IMR-90 (cell line): ENCODE results near the gene CPD. TPM values are rescaled to one million over a fixed set of nuclear protein-coding genes. Genes with fewer than 3 reads are reported as not detected.

Experiments used
- ATAC-seq: fragments of 200-7000 bp; cut with Tn5 transposase; 2 replicates; pipeline ENCODE4 v1.9.1; 2020; ENCODE audit warnings: low read depth, mild to moderate bottlenecking, moderate library complexity
- BruUV-seq: library from RNA; stranded (reverse); fragments of 400-500 nt; replicated peaks from 2 replicates; lab custom pipeline; 2021; lab: Mats Ljungman, UMichigan
- CTCF ChIA-PET: fragments of 300-600 bp; formaldehyde crosslinking; extraction: SDS; loops from one replicate; lab custom pipeline; 2021; ENCODE audit warnings: antibody characterized with exemption; lab: Yijun Ruan, JAX
- POLR2A ChIA-PET: fragments of 300-600 bp; sonication (Branson Sonifier 250); formaldehyde crosslinking; loops from one replicate; lab custom pipeline; 2022; ENCODE audit warnings: antibody characterized with exemption; ENCODE audit not compliant: unreplicated experiment; lab: Charles Lee
- DNase-seq: peaks from one replicate; pipeline ENCODE4 v3.0.0; 2013
- H2AFZ ChIP-seq: replicated peaks from 2 replicates; pipeline ENCODE3; 2013; ENCODE audit warnings: low read length, mild to moderate bottlenecking; ENCODE audit not compliant: poor library complexity
- H2AK5ac ChIP-seq: 2 replicates; pipeline ENCODE4 v1.6.1; 2013; ENCODE audit warnings: low read depth, low read length, inconsistent platforms
- H2AK9ac ChIP-seq: replicated peaks from 2 replicates; pipeline ENCODE3; 2013; ENCODE audit warnings: mild to moderate bottlenecking, low read depth, low read length, moderate library complexity; ENCODE audit not compliant: poor library complexity
- H2BK120ac ChIP-seq: 2 replicates; pipeline ENCODE4 v1.6.1; 2013; ENCODE audit warnings: low read depth, low read length, inconsistent platforms
- H2BK15ac ChIP-seq: 3 replicates; pipeline ENCODE4 v1.6.1; 2013; ENCODE audit warnings: low read depth, low read length, inconsistent platforms
- H2BK20ac ChIP-seq: 2 replicates; pipeline ENCODE4 v1.6.1; 2013; ENCODE audit warnings: low read depth, mild to moderate bottlenecking, inconsistent platforms, low read length, moderate library complexity
- H2BK5ac ChIP-seq: 2 replicates; pipeline ENCODE4 v1.6.1; 2013; ENCODE audit warnings: mild to moderate bottlenecking, low read depth, low read length, inconsistent platforms; ENCODE audit not compliant: poor library complexity, severe bottlenecking
- H3K14ac ChIP-seq: replicated peaks from 2 replicates; pipeline ENCODE4 v1.6.1; 2013; ENCODE audit warnings: low read depth, low read length, inconsistent platforms
- H3K18ac ChIP-seq: 2 replicates; pipeline ENCODE4 v1.6.1; 2013; ENCODE audit warnings: low read depth, low read length, control low read depth
- H3K23ac ChIP-seq: 2 replicates; pipeline ENCODE4 v1.6.1; 2013; ENCODE audit warnings: low read depth, low read length, inconsistent platforms
- H3K27ac ChIP-seq: 2 replicates; pipeline ENCODE4 v1.5.1; 2013; ENCODE audit warnings: mild to moderate bottlenecking, control low read depth, low read length; ENCODE audit not compliant: insufficient read depth
- H3K27me3 ChIP-seq: 2 replicates; pipeline ENCODE4 v1.6.1; 2013; ENCODE audit warnings: low read length; ENCODE audit not compliant: control insufficient read depth, insufficient read depth
- H3K36me3 ChIP-seq: 2 replicates; pipeline ENCODE4 v1.6.1; 2013; ENCODE audit warnings: low read length, mixed read lengths; ENCODE audit not compliant: control insufficient read depth, insufficient read depth
- H3K4ac ChIP-seq: 2 replicates; pipeline ENCODE4 v1.6.1; 2013; ENCODE audit warnings: low read depth, low read length, inconsistent platforms
- H3K4me1 ChIP-seq: 2 replicates; pipeline ENCODE4 v1.6.1; 2013; ENCODE audit warnings: low read length, mixed read lengths; ENCODE audit not compliant: control insufficient read depth, insufficient read depth
- H3K4me2 ChIP-seq: 2 replicates; pipeline ENCODE4 v1.6.1; 2013; ENCODE audit warnings: low read depth, mild to moderate bottlenecking, control low read depth, low read length, moderate library complexity
- H3K4me3 ChIP-seq: 2 replicates; pipeline ENCODE4 v1.5.1; 2013; ENCODE audit warnings: low read depth, mild to moderate bottlenecking, control low read depth, low read length, moderate library complexity; ENCODE audit not compliant: insufficient read depth
- H3K56ac ChIP-seq: 2 replicates; pipeline ENCODE4 v1.6.1; 2013; ENCODE audit warnings: low read length, inconsistent platforms; ENCODE audit not compliant: insufficient read depth; ENCODE audit errors: extremely low read depth
- H3K79me1 ChIP-seq, 2 experiments: 2 replicates each; pipeline ENCODE4 v1.6.1; 2013; ENCODE audit warnings: low read length in 2 of 2, inconsistent platforms in 1 of 2, low read depth in 1 of 2
- H3K9ac ChIP-seq: 2 replicates; pipeline ENCODE4 v1.6.1; 2013; ENCODE audit warnings: low read depth, low read length, control low read depth
- H3K9me1 ChIP-seq: 2 replicates; pipeline ENCODE4 v1.6.1; 2013; ENCODE audit warnings: low read length, inconsistent platforms; ENCODE audit not compliant: insufficient read depth
- H3K9me3 ChIP-seq: 2 replicates; pipeline ENCODE4 v1.6.1; 2013; ENCODE audit warnings: low read length; ENCODE audit not compliant: control insufficient read depth, insufficient read depth
- H4K20me1 ChIP-seq: 2 replicates; pipeline ENCODE4 v1.6.1; 2013; ENCODE audit warnings: low read length, inconsistent platforms; ENCODE audit not compliant: insufficient read depth
- H4K5ac ChIP-seq: 2 replicates; pipeline ENCODE4 v1.6.1; 2013; ENCODE audit warnings: mild to moderate bottlenecking, low read depth, low read length, control low read depth
- H4K8ac ChIP-seq, 2 experiments: 2 replicates each; pipeline ENCODE4 v1.6.1; 2013; ENCODE audit warnings: low read depth in 2 of 2, low read length in 2 of 2, control low read depth in 1 of 2, inconsistent platforms in 1 of 2
- H4K91ac ChIP-seq: 2 replicates; pipeline ENCODE4 v1.6.1; 2013; ENCODE audit warnings: low read depth, low read length, inconsistent platforms; ENCODE audit not compliant: insufficient read depth
- BHLHE40 ChIP-seq: fragments of 150-350 bp; IDR thresholded peaks from 2 replicates; pipeline ENCODE4 v1.6.1; 2016; ENCODE audit warnings: mild to moderate bottlenecking, low read depth, low read length
- CHD1 ChIP-seq: IDR thresholded peaks from 2 replicates; pipeline ENCODE4 v1.6.1; 2012; ENCODE audit warnings: low read depth, low read length, improper control_type of control experiment
- FOS ChIP-seq: fragments of 150-350 bp; IDR thresholded peaks from 2 replicates; pipeline ENCODE4 v1.6.1; 2016; ENCODE audit warnings: low read depth, low read length
- MXI1 ChIP-seq: IDR thresholded peaks from 2 replicates; pipeline ENCODE4 v1.6.1; 2012; ENCODE audit warnings: low read depth, mild to moderate bottlenecking, low read length, moderate library complexity, borderline replicate concordance
- WGBS, 2 experiments: methylation state at CpG; one replicate each; pipeline versions ENCODE4 v1.1.5 to v1.1.7; 2013; ENCODE audit warnings: missing lambda C conversion rate in 2 of 2; ENCODE audit not compliant: insufficient read length in 1 of 2; ENCODE audit errors: extremely low coverage in 2 of 2; 5-methylcytosine and 5-hydroxymethylcytosine counted together
- dilution Hi-C: fragments of 300-500 bp; cut with HindIII; formaldehyde crosslinking; loops from one replicate; pipeline ENCODE4 v1.14.3; 2018; ENCODE audit warnings: low sequenced_read_pairs; ENCODE audit not compliant: unreplicated experiment
- in situ Hi-C: fragments of 300-500 bp; cut with MboI; formaldehyde crosslinking; loops from 3 replicates; pipeline ENCODE4 v1.14.3; 2019; ENCODE audit warnings: low sequenced_read_pairs, inconsistent platforms, mixed read lengths
- intact Hi-C: fragments of 100-400 bp; cut with micrococcal nuclease; formaldehyde crosslinking; loops from 2 replicates; pipeline ENCODE4 v1.10.0; 2022
- polyA plus RNA-seq, 3 experiments: library from polyadenylated mRNA; depleted of rRNA; stranded (reverse); fragments of >200 nt; gene quantifications; 2 replicates each; pipeline ENCODE4 v1.2.3, GENCODE V29; 2012; ENCODE audit warnings: low replicate concordance in 1 of 3
- total RNA-seq: library from RNA; depleted of rRNA; stranded (reverse); fragments of >200 nt; gene quantifications from 2 replicates; pipeline ENCODE4 v1.2.3, GENCODE V29; 2012
- TF ChIP-seq, protein P1 (sequence below): fragments of 150-350 bp; IDR thresholded peaks from 2 replicates; pipeline ENCODE4 v1.6.1; 2017; ENCODE audit warnings: mild to moderate bottlenecking, antibody characterized with exemption, low read length, low read depth

Gene CPD
- total and polyA plus RNA-seq, 2 of the 4 experiments (the other 2 are of a cell fraction) = 23.4 to 94.5 TPM

DNA sequence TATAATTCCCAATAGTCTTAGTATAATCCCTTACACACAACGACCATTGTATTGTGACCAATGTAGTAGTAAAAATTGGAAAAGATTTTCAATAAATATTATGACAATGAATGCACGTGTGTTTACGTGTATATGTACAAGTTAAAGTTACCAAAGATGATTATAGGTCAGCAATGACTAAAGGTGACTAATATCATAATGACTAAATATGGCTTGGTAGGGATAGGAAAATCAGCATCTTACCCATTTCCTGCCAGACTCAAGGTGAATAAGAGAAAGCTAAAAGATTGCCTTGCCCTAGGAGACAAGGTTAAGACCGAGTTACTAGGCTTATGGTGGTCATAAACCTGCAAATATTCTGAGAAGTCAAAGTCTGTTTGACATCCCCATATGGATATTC lies 34.4 kb downstream of the CPD start:
- ChIA-PET POLR2A (no interaction called here), CTCF (no interaction called here)
- ATAC-seq = peak; percentile 14; the same call in 1 of the 2 replicates
- TF ChIP-seq CHD1 (no peak), FOS (0 out of 2 replicates have a peak, but pooled peaks have one; percentile 7), MXI1 (no peak), BHLHE40 (peak; percentile 78)
- TF ChIP-seq, protein P1, sequence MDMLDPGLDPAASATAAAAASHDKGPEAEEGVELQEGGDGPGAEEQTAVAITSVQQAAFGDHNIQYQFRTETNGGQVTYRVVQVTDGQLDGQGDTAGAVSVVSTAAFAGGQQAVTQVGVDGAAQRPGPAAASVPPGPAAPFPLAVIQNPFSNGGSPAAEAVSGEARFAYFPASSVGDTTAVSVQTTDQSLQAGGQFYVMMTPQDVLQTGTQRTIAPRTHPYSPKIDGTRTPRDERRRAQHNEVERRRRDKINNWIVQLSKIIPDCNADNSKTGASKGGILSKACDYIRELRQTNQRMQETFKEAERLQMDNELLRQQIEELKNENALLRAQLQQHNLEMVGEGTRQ = no peak
- Histone ChIP-seq H3K9ac (no peak overlapping the region), H4K8ac (no peak overlapping the region; a peak in 1 of 4 replicates), H3K18ac (no peak overlapping the region), H3K79me1 (peaks cover 28 to 32% of the 10 kb centered on the region in 2 experiments), H2BK20ac (no peak overlapping the region), H2BK120ac (no peak overlapping the region), H3K9me3 (no peaks in the 10 kb centered on the region), H2AFZ (no peak overlapping the region), H4K5ac (no peak overlapping the region), H3K4me3 (no peak overlapping the region), H3K27me3 (no peaks in the 10 kb centered on the region), H3K9me1 (peaks cover 5% of the 10 kb centered on the region; the same call in 1 of the 2 replicates), H3K4ac (no peak overlapping the region), H3K23ac (no peak overlapping the region), H2AK5ac (no peak overlapping the region), H3K27ac (no peak overlapping the region), H4K20me1 (no peaks in the 10 kb centered on the region; the same call in none of the 2 replicates), H3K4me2 (no peak overlapping the region), H3K56ac (no peak overlapping the region), H4K91ac (no peak overlapping the region), H3K14ac (no peak overlapping the region; the same call in 1 of the 2 replicates), H3K4me1 (peaks cover 7% of the 10 kb centered on the region; the same call in 1 of the 2 replicates), H2BK15ac (no peak overlapping the region), H2BK5ac (no peak overlapping the region), H2AK9ac (no peak overlapping the region), H3K36me3 (no peaks in the 10 kb centered on the region)
- no TSS peak for BruUV-seq
- WGBS, 2 experiments = no CpG with 5 or more reads among the region's 4 CpGs
- intact Hi-C loops = no loop called here
- in situ Hi-C loops = no loop called here
- peak; percentile 72 for DNase-seq
- dilution Hi-C loops = no loop called here
